Hepatocyte (in vitro differentiated cells): ENCODE results near the gene ERI2.

Experiments used
- EZH2phosphoT487 ChIP-seq: fragments of 200-600 bp; sonication (generic); IDR thresholded peaks from one replicate; pipeline ENCODE4 v1.6.1; 2018; ENCODE audit warnings: antibody characterized with exemption, mild to moderate bottlenecking, low read depth, moderate library complexity; ENCODE audit not compliant: unreplicated experiment, severe bottlenecking
- TF ChIP-seq, protein P1 (sequence below): fragments of 200-600 bp; sonication (generic); IDR thresholded peaks from 2 replicates; pipeline ENCODE4 v1.5.1; 2016; ENCODE audit warnings: antibody characterized with exemption, mild to moderate bottlenecking; ENCODE audit not compliant: poor library complexity

GRCh38 chr16:20755238-20755637 is 51.0 kb downstream of the ERI2 start:
- TF ChIP-seq, protein P1, sequence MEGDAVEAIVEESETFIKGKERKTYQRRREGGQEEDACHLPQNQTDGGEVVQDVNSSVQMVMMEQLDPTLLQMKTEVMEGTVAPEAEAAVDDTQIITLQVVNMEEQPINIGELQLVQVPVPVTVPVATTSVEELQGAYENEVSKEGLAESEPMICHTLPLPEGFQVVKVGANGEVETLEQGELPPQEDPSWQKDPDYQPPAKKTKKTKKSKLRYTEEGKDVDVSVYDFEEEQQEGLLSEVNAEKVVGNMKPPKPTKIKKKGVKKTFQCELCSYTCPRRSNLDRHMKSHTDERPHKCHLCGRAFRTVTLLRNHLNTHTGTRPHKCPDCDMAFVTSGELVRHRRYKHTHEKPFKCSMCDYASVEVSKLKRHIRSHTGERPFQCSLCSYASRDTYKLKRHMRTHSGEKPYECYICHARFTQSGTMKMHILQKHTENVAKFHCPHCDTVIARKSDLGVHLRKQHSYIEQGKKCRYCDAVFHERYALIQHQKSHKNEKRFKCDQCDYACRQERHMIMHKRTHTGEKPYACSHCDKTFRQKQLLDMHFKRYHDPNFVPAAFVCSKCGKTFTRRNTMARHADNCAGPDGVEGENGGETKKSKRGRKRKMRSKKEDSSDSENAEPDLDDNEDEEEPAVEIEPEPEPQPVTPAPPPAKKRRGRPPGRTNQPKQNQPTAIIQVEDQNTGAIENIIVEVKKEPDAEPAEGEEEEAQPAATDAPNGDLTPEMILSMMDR = no peak
- TF ChIP-seq EZH2phosphoT487 = no peak
